Measurements from ENCODE around the gene CDC23.
"Not testable (repeated sequence)": the region's sequence is repeated elsewhere in the genome, so short reads cannot be mapped to it uniquely, and the experiment has no call there.

The CDC23 gene

DNA sequence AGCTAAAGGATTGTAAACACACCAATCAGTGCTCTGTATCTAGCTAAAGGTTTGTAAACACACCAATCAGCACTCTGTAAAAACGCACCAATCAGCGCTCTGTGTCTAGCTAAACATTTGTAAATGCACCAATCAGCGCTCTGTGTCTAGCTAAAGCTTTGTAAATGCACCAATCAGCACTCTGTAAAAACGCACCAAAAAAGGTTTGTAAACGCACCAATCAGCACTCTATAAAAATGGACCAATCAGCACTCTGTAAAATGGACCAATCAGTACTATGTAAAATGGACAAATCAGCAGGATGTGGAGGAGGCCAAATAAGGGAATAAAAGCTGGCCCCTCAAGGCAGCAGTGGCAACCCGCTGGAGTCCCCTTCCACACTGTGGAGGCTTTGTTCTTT is 69.5 kb downstream of the CDC23 start:
- H3K4ac ChIP-seq (ENCODE audit: low read depth, low read length); DNase-seq; H3K79me2 ChIP-seq (ENCODE audit: control insufficient read depth, insufficient read depth, low read length, poor library complexity); H3K27ac ChIP-seq (ENCODE audit: low read depth, low read length); H3K18ac ChIP-seq (ENCODE audit: low read length); H2BK12ac ChIP-seq (ENCODE audit: low read length); H3K9ac ChIP-seq (ENCODE audit: low read length); H2BK5ac ChIP-seq (ENCODE audit: low read depth, low read length, poor library complexity); H3K23ac ChIP-seq (ENCODE audit: low read length); H3K4me1 ChIP-seq (ENCODE audit: control insufficient read depth in 1 of 2, insufficient read depth in 2 of 2, low read length in 2 of 2); H4K12ac ChIP-seq (ENCODE audit: low read depth, low read length); H2BK120ac ChIP-seq (ENCODE audit: insufficient read depth, low read length, poor library complexity); H3K36me3 ChIP-seq (ENCODE audit: control insufficient read depth in 1 of 2, insufficient read depth in 2 of 2, low read length in 2 of 2); H4K8ac ChIP-seq (ENCODE audit: low read depth, low read length); H2AFZ ChIP-seq (ENCODE audit: insufficient read depth, low read length, poor library complexity); H3K14ac ChIP-seq (ENCODE audit: low read length); H3K4me3 ChIP-seq (ENCODE audit: low read depth, low read length); H3K79me1 ChIP-seq (ENCODE audit: low read length); H2AK5ac ChIP-seq (ENCODE audit: low read length); H3K27me3 ChIP-seq (ENCODE audit: insufficient read depth, low read length); H4K91ac ChIP-seq (ENCODE audit: low read depth, low read length); H3K4me2 ChIP-seq (ENCODE audit: low read length); H3K9me3 ChIP-seq (ENCODE audit: insufficient read depth, low read depth, low read length): not testable (repeated sequence)
- WGBS (ENCODE audit: extremely low coverage, insufficient coverage, insufficient read length) = no CpG with 5 or more reads among the region's 6 CpGs

DNA sequence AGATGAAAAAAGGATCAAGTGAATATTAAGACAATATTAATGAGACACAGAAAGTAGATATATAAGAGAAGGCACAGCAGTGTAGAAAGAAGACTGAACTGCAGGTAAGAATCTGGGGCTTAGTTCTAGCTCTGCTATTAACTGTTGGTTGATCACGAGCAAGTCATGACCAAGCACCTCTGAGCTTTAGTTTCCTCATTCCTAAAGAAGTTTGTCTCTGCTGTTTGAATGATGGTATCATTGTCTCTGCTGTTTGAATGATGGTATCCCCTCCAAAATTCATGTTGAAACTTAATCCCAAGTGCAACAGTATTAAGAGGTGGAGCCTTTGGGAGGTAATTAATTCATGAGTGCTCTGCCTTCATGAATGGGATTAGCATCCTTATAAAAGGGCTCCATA is 71.4 kb downstream of the CDC23 start:
- Histone ChIP-seq H3K4me1 (ENCODE audit: control insufficient read depth in 1 of 2, insufficient read depth in 2 of 2, low read length in 2 of 2) (no peaks in the 10 kb centered on the region), H3K14ac (ENCODE audit: low read length) (no peak overlapping the region), H3K23ac (ENCODE audit: low read length) (no peak overlapping the region), H4K91ac (ENCODE audit: low read depth, low read length) (no peak overlapping the region), H3K4ac (ENCODE audit: low read depth, low read length) (no peak overlapping the region), H3K4me3 (ENCODE audit: low read depth, low read length) (no peak overlapping the region), H3K79me1 (ENCODE audit: low read length) (no peaks in the 10 kb centered on the region), H3K4me2 (ENCODE audit: low read length) (no peak overlapping the region), H3K27me3 (ENCODE audit: insufficient read depth, low read length) (no peaks in the 10 kb centered on the region), H3K36me3 (ENCODE audit: control insufficient read depth in 1 of 2, insufficient read depth in 2 of 2, low read length in 2 of 2) (no peaks in the 10 kb centered on the region), H3K9me3 (ENCODE audit: insufficient read depth, low read depth, low read length) (no peaks in the 10 kb centered on the region), H2AFZ (ENCODE audit: insufficient read depth, low read length, poor library complexity) (no peak overlapping the region), H4K8ac (ENCODE audit: low read depth, low read length) (no peak overlapping the region), H2BK12ac (ENCODE audit: low read length) (no peak overlapping the region), H2BK120ac (ENCODE audit: insufficient read depth, low read length, poor library complexity) (no peak overlapping the region), H2BK5ac (ENCODE audit: low read depth, low read length, poor library complexity) (no peak overlapping the region), H3K79me2 (ENCODE audit: control insufficient read depth, insufficient read depth, low read length, poor library complexity) (no peaks in the 10 kb centered on the region), H4K12ac (ENCODE audit: low read depth, low read length) (no peak overlapping the region), H2AK5ac (ENCODE audit: low read length) (no peak overlapping the region), H3K9ac (ENCODE audit: low read length) (no peak overlapping the region), H3K18ac (ENCODE audit: low read length) (no peak overlapping the region), H3K27ac (ENCODE audit: low read depth, low read length) (no peak overlapping the region)
- no peak for DNase-seq
- no CpG with 5 or more reads among the region's 1 CpG for WGBS (ENCODE audit: extremely low coverage, insufficient coverage, insufficient read length)

DNA sequence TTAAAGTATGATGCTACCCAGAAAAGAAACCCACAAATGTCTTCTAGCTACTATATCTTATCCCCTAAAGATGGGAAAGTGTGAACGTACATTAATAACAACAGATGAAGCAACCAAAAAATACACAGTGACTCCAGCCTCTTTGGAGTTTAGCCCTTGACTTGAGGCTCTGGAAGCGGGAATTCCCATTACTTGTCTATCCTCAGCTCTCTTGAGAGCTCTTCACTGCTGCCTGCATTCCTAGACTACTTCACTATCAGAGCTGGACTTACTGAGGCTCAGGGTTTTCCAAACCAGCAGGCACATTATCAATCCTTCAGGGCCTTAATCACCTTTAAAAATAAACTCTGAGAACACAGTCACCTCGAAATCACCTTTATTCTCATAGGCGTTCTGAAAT is 72.9 kb downstream of the CDC23 start:
- DNase-seq = no peak
- WGBS (ENCODE audit: extremely low coverage, insufficient coverage, insufficient read length) = no CpG with 5 or more reads among the region's 4 CpGs
- H3K27ac ChIP-seq (ENCODE audit: low read depth, low read length) = no peak overlapping the region
- H4K8ac ChIP-seq (ENCODE audit: low read depth, low read length) = no peak overlapping the region
- H3K14ac ChIP-seq (ENCODE audit: low read length) = no peak overlapping the region
- no peak overlapping the region for H2BK12ac ChIP-seq (ENCODE audit: low read length)
- H3K27me3 ChIP-seq (ENCODE audit: insufficient read depth, low read length) = no peaks in the 10 kb centered on the region
- no peak overlapping the region for H2AFZ ChIP-seq (ENCODE audit: insufficient read depth, low read length, poor library complexity)
- no peak overlapping the region for H3K9ac ChIP-seq (ENCODE audit: low read length)
- H2BK5ac ChIP-seq (ENCODE audit: low read depth, low read length, poor library complexity) = no peak overlapping the region
- no peak overlapping the region for H3K18ac ChIP-seq (ENCODE audit: low read length)
- H3K9me3 ChIP-seq (ENCODE audit: insufficient read depth, low read depth, low read length) = no peaks in the 10 kb centered on the region
- H4K12ac ChIP-seq (ENCODE audit: low read depth, low read length) = no peak overlapping the region
- no peak overlapping the region for H3K23ac ChIP-seq (ENCODE audit: low read length)
- no peaks in the 10 kb centered on the region for H3K4me1 ChIP-seq (ENCODE audit: control insufficient read depth in 1 of 2, insufficient read depth in 2 of 2, low read length in 2 of 2)
- no peaks in the 10 kb centered on the region for H3K79me2 ChIP-seq (ENCODE audit: control insufficient read depth, insufficient read depth, low read length, poor library complexity)
- H3K36me3 ChIP-seq (ENCODE audit: control insufficient read depth in 1 of 2, insufficient read depth in 2 of 2, low read length in 2 of 2) = no peaks in the 10 kb centered on the region
- no peak overlapping the region for H3K4me2 ChIP-seq (ENCODE audit: low read length)
- H4K91ac ChIP-seq (ENCODE audit: low read depth, low read length) = no peak overlapping the region
- no peak overlapping the region for H2AK5ac ChIP-seq (ENCODE audit: low read length)
- H3K79me1 ChIP-seq (ENCODE audit: low read length) = no peaks in the 10 kb centered on the region
- no peak overlapping the region for H3K4ac ChIP-seq (ENCODE audit: low read depth, low read length)
- H3K4me3 ChIP-seq (ENCODE audit: low read depth, low read length) = no peak overlapping the region
- H2BK120ac ChIP-seq (ENCODE audit: insufficient read depth, low read length, poor library complexity) = no peak overlapping the region

DNA sequence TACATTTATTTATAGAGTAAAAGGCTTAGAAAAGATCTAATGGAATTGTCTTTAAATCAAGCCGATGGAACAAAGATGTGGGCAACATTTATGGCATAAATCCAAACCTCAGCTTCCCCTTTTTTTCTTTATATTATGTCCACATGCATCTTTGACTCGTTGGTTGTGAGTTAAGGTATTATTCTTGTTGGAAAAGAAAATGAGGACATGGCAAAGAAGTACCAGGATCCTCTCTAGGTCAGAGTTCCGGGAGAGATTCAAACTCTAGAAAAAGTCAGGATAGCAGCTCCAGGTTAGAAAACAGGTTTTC is 73.4 kb downstream of the CDC23 start:
- Histone ChIP-seq H2AFZ (ENCODE audit: insufficient read depth, low read length, poor library complexity) (no peak overlapping the region), H3K79me2 (ENCODE audit: control insufficient read depth, insufficient read depth, low read length, poor library complexity) (no peaks in the 10 kb centered on the region), H4K8ac (ENCODE audit: low read depth, low read length) (no peak overlapping the region), H3K23ac (ENCODE audit: low read length) (no peak overlapping the region), H2BK5ac (ENCODE audit: low read depth, low read length, poor library complexity) (no peak overlapping the region), H3K9me3 (ENCODE audit: insufficient read depth, low read depth, low read length) (no peaks in the 10 kb centered on the region), H3K27me3 (ENCODE audit: insufficient read depth, low read length) (no peaks in the 10 kb centered on the region), H3K9ac (ENCODE audit: low read length) (no peak overlapping the region), H2BK120ac (ENCODE audit: insufficient read depth, low read length, poor library complexity) (no peak overlapping the region), H3K36me3 (ENCODE audit: control insufficient read depth in 1 of 2, insufficient read depth in 2 of 2, low read length in 2 of 2) (no peaks in the 10 kb centered on the region), H3K4me1 (ENCODE audit: control insufficient read depth in 1 of 2, insufficient read depth in 2 of 2, low read length in 2 of 2) (no peaks in the 10 kb centered on the region), H3K27ac (ENCODE audit: low read depth, low read length) (no peak overlapping the region), H4K91ac (ENCODE audit: low read depth, low read length) (no peak overlapping the region), H3K79me1 (ENCODE audit: low read length) (no peaks in the 10 kb centered on the region), H3K18ac (ENCODE audit: low read length) (no peak overlapping the region), H2AK5ac (ENCODE audit: low read length) (no peak overlapping the region), H3K4me3 (ENCODE audit: low read depth, low read length) (no peak overlapping the region), H4K12ac (ENCODE audit: low read depth, low read length) (no peak overlapping the region), H3K4ac (ENCODE audit: low read depth, low read length) (no peak overlapping the region), H3K4me2 (ENCODE audit: low read length) (no peak overlapping the region), H2BK12ac (ENCODE audit: low read length) (no peak overlapping the region), H3K14ac (ENCODE audit: low read length) (no peak overlapping the region)
- no peak for DNase-seq
- WGBS (ENCODE audit: extremely low coverage, insufficient coverage, insufficient read length) = no CpG with 5 or more reads among the region's 3 CpGs

Measured in trophoblast cell (in vitro differentiated cells and primary cell).